ENCODE results near the gene PGAP1. TPM values are rescaled to one million over a fixed set of nuclear protein-coding genes. Genes with fewer than 3 reads are reported as not detected.

The PGAP1 gene
- total RNA-seq, 4 donors from 2014 or later, result 19.4 to 76.3 (median 23.7) TPM

DNA sequence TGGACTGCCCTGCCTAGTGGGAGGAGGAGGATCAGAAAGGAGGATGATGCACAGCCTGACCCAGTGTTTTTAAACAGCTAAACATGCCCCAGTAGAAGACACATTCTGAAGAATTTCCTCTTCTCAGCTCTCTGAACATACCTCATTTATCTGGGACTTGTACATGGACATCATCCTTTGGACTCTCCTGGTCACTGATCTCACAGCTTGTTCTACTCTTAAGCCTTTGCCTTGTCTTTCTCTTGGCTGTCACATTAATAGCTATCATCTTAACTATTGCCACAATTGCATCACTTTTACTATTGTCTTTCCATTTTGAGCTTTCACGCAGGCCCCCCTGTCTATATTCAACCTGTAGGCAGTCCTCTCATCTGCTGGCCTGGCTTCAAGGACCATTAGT is 42.0 kb upstream of the PGAP1 start:
- H3K4me1 ChIP-seq, result no peaks in the 10 kb centered on the region
- H3K9me3 ChIP-seq, result no peaks in the 10 kb centered on the region
- no peak overlapping the region for H3K27ac ChIP-seq

DNA sequence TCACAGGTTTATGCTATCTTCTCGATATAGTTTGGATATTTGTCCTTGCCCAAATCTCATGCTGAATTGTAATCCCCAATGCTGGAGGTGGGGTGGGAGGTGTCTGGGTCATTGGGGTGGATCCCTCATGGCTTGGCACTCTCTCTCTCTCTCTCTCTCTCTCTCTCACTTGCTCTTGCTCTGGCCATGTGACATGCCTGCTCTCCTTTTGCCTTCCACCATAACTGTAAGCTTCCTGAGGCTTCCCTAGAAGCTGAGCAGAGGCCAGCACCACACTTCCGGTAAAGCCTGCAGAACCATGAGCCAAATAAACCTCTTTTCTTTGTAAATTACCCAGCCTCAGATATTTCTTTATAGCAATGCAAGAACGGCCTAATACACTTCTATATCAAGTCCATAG is 41.3 kb upstream of the PGAP1 start:
- H3K4me1 ChIP-seq, result no peaks in the 10 kb centered on the region
- no peak overlapping the region for H3K4me3 ChIP-seq
- no peaks in the 10 kb centered on the region for H3K27me3 ChIP-seq
- H3K36me3 ChIP-seq, result no peaks in the 10 kb centered on the region
- intact Hi-C loops (cut with DNase I; ENCODE audit: low total_unique reads), result no loop called here
- no peak for TF ChIP-seq POLR2A (IDR thresholded peaks at IDR 0.05)
- TF ChIP-seq, protein P1, sequence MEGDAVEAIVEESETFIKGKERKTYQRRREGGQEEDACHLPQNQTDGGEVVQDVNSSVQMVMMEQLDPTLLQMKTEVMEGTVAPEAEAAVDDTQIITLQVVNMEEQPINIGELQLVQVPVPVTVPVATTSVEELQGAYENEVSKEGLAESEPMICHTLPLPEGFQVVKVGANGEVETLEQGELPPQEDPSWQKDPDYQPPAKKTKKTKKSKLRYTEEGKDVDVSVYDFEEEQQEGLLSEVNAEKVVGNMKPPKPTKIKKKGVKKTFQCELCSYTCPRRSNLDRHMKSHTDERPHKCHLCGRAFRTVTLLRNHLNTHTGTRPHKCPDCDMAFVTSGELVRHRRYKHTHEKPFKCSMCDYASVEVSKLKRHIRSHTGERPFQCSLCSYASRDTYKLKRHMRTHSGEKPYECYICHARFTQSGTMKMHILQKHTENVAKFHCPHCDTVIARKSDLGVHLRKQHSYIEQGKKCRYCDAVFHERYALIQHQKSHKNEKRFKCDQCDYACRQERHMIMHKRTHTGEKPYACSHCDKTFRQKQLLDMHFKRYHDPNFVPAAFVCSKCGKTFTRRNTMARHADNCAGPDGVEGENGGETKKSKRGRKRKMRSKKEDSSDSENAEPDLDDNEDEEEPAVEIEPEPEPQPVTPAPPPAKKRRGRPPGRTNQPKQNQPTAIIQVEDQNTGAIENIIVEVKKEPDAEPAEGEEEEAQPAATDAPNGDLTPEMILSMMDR (IDR thresholded peaks at IDR 0.05), result no peak
- H3K9me3 ChIP-seq, result no peaks in the 10 kb centered on the region
- H3K27ac ChIP-seq, result no peak overlapping the region
- no peak for DNase-seq

More for the DNA sequence above, 42.0 kb upstream of the PGAP1 start:
- Histone ChIP-seq H3K27me3 (no peaks in the 10 kb centered on the region), H3K36me3 (no peaks in the 10 kb centered on the region), H3K4me3 (no peak overlapping the region)
- intact Hi-C loops (cut with DNase I; ENCODE audit: low total_unique reads), result no loop called here
- no peak for DNase-seq
- TF ChIP-seq POLR2A (IDR thresholded peaks at IDR 0.05), result no peak
- TF ChIP-seq, protein P1 (IDR thresholded peaks at IDR 0.05), result no peak

DNA sequence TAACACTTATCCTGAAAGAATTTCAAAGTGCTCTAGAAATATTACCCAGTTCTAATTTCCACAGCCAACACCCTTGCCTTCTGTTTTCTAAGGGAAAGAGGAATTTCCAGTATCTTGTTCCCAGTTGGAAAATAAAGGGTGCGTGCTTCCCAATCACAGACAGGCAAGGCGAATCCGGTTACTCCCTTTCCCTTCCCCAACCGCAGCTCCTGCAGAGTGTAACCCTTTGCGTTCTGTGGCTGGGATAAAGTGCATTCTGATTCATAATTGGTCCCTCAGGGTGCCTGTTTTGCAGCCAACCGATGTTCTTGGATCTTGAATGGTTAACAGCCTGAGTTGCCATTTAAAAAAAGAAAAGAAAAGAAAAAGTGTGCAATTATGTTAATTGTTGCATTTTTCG is 40.6 kb upstream of the PGAP1 start:
- no peak for DNase-seq
- Histone ChIP-seq H3K4me1 (no peaks in the 10 kb centered on the region), H3K27ac (no peak overlapping the region), H3K9me3 (no peaks in the 10 kb centered on the region), H3K4me3 (peak overlapping the region in 1 of 2 donors; percentile 3), H3K36me3 (no peaks in the 10 kb centered on the region), H3K27me3 (no peaks in the 10 kb centered on the region)
- TF ChIP-seq, protein P1 (IDR thresholded peaks at IDR 0.05), result no peak
- no peak for TF ChIP-seq POLR2A (IDR thresholded peaks at IDR 0.05)
- intact Hi-C loops (cut with DNase I; ENCODE audit: low total_unique reads), result no loop called here

DNA sequence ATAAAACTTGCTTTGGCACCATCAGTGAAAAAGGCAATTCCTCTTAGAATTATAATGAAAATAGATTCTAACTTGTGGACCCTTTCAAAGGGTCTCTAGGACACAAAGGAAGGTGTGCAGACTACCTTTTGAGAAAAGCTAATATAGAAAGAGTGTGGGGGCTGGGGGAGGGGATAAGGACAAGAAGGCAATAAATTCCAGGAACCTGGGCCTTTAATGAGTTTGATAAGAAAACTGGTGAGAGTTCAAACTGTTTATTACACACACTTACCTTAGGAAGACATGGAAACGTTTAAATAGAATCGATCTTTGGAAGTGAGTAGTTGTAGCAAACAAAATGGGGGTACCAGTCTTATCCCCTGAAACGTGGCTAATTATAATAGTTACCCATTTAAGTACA is 39.6 kb upstream of the PGAP1 start:
- H3K4me1 ChIP-seq, result no peaks in the 10 kb centered on the region
- no peaks in the 10 kb centered on the region for H3K36me3 ChIP-seq
- H3K27me3 ChIP-seq, result no peaks in the 10 kb centered on the region
- TF ChIP-seq POLR2A (IDR thresholded peaks at IDR 0.05), result no peak
- TF ChIP-seq, protein P1 (IDR thresholded peaks at IDR 0.05), result no peak
- no peak for DNase-seq
- H3K4me3 ChIP-seq, result no peak overlapping the region
- no peaks in the 10 kb centered on the region for H3K9me3 ChIP-seq
- intact Hi-C loops (cut with DNase I; ENCODE audit: low total_unique reads), result no loop called here
- no peak overlapping the region for H3K27ac ChIP-seq

DNA sequence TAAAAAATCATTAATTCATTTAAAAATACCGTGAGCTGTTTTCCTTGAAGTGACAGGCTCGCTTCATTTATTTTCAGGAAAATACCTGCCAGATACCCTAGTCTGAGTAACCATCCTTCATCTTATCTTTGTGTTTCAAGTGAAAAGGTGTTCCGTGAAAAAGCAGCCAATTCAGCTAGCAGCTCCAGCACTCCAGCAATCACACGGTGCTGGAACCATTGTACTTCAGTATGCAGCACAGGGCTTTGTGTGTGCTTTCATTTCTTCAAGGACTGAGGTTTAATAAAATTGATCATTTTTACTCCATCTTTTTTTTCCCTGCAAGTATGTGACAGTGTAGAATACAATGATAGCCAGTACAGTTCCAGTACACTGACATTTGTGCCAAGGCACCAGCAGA is 39.1 kb upstream of the PGAP1 start:
- Histone ChIP-seq H3K9me3 (no peaks in the 10 kb centered on the region), H3K4me1 (no peaks in the 10 kb centered on the region), H3K27me3 (no peaks in the 10 kb centered on the region), H3K36me3 (no peaks in the 10 kb centered on the region), H3K4me3 (no peak overlapping the region), H3K27ac (no peak overlapping the region)
- no peak for DNase-seq
- intact Hi-C loops (cut with DNase I; ENCODE audit: low total_unique reads), result no loop called here
- TF ChIP-seq, protein P1 (IDR thresholded peaks at IDR 0.05), result no peak
- TF ChIP-seq POLR2A (IDR thresholded peaks at IDR 0.05), result no peak

Measured in uterus (tissue), 4 donors.